HG03571 (cell line): ENCODE data around the gene AP3S1.
"Not testable (repeated sequence)": the region's sequence is repeated elsewhere in the genome, so short reads cannot be mapped to it uniquely, and the experiment has no call there.

Experiments used
- ATAC-seq: cut with Tn5 transposase; IDR thresholded peaks from one replicate; pipeline ENCODE4 v1.9.1; 2021; ENCODE audit not compliant: unreplicated experiment

Gene AP3S1

GRCh38 chr5:115841382-115842088 is at the start of gene AP3S1, which contains the start of gene ATG12:
AP3S1 (plus strand) TSS chr5:115841935; CDS start chr5:115842038, 103 bp downstream.
ATG12 (minus strand) TSS chr5:115841565; CDS start chr5:115841552, 13 bp downstream.
- peak; percentile 74 for ATAC-seq

- no peak for ATAC-seq
Observed at GRCh38 chr5:115795700-115796099, 46.0 kb upstream of the AP3S1 start.

- ATAC-seq: no peak
Observed at GRCh38 chr5:115796656-115797055, 45.1 kb upstream of the AP3S1 start.

DNA sequence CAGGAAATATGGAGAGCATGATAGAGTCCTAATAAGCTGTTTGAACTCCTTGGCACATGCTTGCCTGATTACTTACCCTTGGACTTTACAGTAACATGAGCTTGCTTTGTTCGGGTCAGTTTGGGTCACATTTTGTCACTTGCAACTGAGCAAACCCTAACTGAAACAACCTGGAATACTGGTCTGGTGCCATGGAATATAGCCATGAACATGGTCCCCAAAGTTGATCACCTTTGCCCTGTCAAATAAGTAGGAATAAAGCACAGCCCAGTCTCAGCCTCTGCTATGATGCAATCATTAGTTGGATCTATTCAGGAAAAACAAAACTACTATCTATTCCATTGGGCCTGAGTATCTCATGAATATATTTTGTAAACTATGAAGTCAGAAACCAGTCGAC is 43.5 kb upstream of the AP3S1 start:
- no peak for ATAC-seq

DNA sequence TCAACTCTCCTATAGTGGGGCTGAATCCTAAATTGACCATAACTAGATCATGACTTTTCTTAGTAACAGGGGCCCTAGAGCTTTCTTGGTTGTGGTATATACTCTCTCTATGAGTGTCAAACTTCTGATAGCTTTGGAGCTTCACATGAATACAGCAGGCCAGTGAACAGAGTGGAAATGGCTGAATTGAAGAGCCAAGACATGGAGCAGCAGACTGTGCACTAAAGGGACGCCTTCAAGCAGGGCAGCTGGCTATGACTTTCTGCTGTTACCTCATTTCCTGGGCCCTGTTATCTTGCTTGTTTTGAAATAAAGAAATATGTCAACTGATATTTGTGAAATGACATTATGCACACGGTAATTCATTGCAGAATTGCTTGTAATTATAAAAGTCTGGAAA is 41.6 kb upstream of the AP3S1 start:
- ATAC-seq: no peak

DNA sequence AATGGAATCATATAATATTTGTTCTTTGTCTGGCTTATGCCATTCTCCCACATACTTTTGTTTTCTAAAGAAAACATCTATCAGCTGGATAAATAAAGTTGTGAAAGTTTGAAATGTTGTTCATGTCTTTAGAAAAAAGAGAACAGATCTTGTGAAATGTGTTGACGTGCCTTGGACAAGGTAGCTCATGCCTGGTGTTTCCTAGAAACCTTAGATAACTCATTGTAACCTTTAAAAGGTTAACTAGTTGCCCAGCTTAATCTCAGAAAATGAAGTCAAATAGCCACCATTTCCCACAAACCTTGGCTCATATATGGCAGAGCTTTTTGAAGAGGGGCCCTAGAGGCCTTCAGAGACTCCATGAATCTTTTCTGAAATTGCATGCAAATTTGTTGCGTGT is 40.6 kb upstream of the AP3S1 start:
- no peak for ATAC-seq

DNA sequence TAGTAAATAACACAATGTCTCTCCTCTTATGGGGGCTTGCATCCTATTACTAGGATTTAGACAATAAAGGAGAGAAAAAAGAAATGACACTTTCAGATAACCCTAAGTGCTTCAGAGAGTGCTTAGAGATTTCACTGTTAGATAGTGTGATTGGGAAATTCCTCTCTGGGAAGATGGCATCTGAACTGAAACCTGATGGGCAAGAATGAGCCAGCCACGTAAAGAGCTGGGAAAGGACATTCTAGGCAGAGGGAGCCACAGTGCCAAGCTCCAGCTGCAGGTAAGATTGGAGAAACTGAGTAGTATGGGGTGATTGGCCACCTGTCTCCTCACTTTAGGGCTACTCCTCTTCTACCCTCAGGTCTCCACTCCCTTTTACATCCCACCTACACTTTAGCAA is 39.8 kb upstream of the AP3S1 start:
- ATAC-seq: no peak

GRCh38 chr5:115806986-115807653 is 34.6 kb upstream of the AP3S1 start:
- ATAC-seq: no peak

GRCh38 chr5:115807654-115808052 is 34.1 kb upstream of the AP3S1 start:
- no peak for ATAC-seq

DNA sequence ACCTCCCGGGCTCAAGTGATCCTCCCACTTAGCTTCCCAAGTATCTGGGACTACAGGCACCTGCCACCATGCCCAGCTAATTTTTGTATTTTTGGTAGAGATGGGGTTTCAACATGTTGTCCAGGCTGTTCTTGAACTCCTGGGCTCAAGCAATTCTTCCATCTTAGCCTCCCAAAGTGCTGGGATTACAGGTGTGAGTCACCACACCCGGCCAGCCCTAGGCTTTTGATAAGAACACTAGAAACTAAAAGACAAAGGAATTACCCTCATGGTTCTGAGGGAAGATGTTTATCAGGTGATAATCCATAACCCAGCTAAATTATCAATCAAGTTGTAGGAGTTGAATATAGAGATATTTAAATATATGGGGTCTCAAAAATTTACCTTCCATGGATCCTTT is 33.7 kb upstream of the AP3S1 start:
- ATAC-seq: not testable (repeated sequence)

- ATAC-seq: no peak
Observed at GRCh38 chr5:115809946-115810345, 31.8 kb upstream of the AP3S1 start.

DNA sequence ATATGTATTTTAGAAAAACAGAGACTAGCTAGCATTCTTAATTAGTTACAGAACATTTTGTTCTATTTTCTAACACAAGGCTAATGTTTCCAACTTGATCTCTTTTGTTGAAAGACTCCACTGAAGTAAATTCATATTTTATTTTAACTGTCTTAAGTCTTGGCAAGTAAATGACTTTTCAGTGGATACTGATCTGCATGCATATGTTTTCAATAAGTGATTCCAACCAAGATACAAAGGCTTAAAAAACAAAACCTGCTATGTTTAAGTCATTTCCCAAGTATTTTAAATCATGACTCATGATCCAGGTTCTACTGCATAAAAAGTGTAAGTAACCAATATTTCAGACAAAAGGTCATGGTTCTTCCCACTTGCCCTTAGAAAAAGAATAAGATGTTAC is 31.0 kb upstream of the AP3S1 start:
- ATAC-seq: no peak

DNA sequence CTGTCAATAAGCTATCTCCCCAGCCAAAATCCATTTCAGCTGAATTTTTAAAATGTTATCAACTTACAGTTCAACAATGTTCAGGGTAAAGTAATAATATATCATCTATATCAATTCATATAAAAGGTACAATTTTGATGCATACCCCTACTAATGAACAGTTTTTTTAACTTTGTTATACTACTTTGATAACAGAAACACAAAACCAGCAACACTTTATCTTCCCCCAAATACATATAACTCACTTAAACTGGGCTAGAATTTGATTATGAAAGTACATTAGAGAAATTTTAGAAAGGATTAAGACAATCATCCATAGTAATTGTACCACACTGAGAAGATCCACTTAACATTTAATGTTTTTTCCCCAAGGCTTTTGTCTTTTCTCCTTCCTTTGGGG is 30.3 kb upstream of the AP3S1 start:
- ATAC-seq: no peak

DNA sequence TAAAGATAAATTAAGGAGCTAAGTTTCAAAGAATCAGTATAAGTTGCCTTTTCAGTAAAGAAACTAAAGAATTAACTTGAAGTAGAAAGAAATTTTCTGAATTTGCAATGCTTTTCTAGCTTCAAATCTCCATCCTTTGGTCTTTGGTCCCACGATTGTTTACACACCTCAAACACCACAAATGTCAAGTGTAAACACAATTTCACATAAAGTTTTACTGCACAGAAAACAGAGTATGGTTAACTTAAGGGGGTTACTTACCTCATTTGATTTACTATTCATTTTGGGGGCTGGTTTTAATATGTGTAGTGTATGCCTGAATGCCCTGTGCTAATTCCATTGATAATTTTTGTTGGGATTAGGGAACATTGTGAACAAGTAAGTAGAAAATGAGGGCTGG is 29.4 kb upstream of the AP3S1 start:
- ATAC-seq: no peak

DNA sequence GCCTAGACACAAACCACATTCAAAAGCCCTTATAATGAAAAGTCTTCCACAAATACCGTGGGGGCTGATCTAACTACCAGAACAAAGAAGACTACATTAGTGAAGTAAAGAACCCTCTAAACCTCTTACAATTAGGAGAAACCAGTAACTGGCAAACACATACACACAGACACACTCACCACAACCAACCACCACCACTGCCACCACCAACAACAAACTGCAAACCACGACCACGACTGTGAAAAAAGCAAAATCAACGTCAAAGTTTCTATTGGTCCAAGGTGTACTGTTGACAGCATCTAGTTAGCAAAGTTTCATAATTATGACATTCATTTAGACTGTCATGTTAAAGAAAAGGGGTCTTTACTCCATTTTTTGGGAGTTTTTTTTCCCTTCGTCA is 28.0 kb upstream of the AP3S1 start:
- ATAC-seq: no peak

GRCh38 chr5:115815006-115815692 is 26.6 kb upstream of the AP3S1 start:
- no peak for ATAC-seq

DNA sequence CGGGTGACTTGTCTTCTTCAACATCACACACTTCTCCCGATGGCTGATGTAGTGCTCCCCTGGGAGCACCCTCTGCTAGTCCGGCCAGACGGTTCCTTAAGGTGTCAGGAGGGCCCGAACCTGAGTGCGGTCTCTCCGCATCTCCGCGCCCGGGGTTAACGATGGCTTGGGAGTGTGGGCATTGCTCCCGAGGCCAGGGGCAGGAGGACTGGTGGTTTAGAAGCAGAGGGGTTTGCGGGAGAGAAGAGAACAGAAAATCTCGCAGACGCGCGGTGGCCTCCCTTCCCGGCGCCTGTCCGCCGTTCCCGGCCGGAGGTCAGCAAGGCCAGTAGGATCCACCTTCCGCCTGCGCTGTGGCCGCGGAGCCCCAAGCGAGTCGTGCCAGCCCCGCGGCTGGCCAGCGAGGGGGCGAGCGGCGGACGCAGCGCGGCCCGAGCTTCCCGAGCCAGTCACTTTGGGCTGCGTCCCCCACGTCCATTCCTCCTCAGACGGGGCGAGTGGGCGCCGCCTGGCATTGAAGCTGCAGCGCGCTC is 26.0 kb upstream of the AP3S1 start:
- ATAC-seq: no peak

GRCh38 chr5:115816226-115817081 is 25.3 kb upstream of the AP3S1 start, which contains the start of gene CDO1:
CDO1 (minus strand) TSS chr5:115816659; CDS start chr5:115816397, 262 bp downstream.
- ATAC-seq: no peak

- no peak for ATAC-seq
Observed at GRCh38 chr5:115817386-115817785, 24.3 kb upstream of the AP3S1 start.

DNA sequence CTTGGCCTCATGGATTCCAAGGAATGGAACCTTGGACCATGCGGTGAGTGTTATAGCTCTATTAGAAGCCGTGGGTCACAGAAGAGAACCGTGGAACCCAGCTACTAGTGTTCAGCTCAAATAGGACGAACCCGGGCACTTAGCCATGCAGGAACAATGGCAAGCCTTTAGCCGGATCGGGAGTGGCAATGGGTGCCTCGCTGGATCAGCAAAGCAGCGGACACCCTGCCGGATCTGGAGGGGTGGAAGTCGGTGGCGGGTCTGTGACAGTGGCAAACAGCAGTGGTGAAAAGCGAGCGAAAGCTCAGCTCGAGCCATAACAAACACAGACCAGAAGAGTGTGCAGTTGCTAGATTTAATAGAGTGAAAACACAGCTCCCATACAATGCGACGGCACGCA is 22.9 kb upstream of the AP3S1 start:
- no peak for ATAC-seq

GRCh38 chr5:115820846-115821245 is 20.9 kb upstream of the AP3S1 start:
- no peak for ATAC-seq
